Measurements from ENCODE around the gene GNAO1. TPM values are rescaled to one million over a fixed set of nuclear protein-coding genes. Genes with fewer than 3 reads are reported as not detected.

Gene GNAO1
- total and polyA plus RNA-seq, 9 of the 15 experiments (the other 6 are each of a cell fraction or from before 2014, with no cell fraction given): 0.07 to 0.42 (median 0.08) TPM; not detected in 5

DNA sequence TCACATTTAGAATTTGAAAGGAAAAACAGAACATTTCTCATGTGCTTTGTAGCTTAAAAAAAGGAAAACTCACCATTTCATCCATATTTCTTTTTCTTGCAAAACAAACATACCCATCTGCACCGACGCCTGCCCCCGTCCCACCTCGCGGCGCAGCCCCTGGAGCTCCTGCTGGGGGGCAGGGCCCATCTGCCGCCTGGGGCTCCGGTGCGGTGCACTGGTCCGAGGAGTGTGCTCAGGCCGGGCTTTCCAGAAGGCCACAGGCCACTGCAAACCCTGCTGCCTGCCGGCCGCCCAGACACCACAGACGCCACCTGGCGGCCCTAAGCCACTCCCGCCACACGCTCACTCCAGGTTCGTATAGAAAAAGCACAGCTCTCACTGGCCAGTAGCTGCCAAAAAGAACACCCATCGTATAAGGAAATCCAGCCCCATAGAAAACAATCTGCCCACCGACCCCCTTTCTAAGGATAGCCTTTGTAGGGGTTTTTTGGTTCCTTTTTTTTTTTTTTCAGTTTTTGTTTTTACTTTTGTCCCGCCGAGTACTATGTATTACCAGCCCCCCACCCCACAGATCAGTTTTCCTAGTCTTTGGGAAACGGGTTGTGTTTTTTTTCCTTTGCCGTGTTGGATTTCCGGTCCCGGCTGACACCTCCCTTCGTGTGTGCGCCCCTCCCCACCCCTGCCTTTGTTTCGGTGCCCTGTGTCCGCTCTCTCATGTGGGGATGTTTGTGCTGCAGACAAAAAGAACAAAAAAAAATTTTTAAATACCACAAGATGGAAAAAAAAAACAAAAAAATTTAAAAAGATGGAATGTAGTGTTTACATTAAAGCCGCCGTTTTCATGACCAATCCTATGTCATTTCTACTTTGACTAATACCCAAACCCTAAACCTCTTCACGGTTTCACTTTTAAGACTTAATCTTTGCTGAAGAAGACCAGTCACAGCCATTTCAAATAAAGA is 165.3 kb downstream of the GNAO1 start:
- POLR2A ChIA-PET: interaction anchor here (0.6 to 1.3 kb wide), 10 partner anchors 10 to 280 kb away, joined by 3 to 5 read pairs (median 3); partner anchors contain the start of gene NUDT21
- peaks cover 7% of the 10 kb centered on the region for H4K20me1 ChIP-seq (replicated peaks; ENCODE audit: control insufficient read depth, insufficient read depth, low read length)
- ATAC-seq (peak; percentile 98), DNase-seq (ENCODE audit: extremely low read depth in 1 of 4, low spot score in 3 of 4) (peak; percentile 80 to 88 (median 84)), FAIRE-seq (peak; percentile 77)
- H3K9ac ChIP-seq (ENCODE audit: insufficient read depth in 1 of 2, low read depth in 2 of 2, low read length in 2 of 2): peak overlapping the region in 1 of 2 experiments; percentile 47; a peak in 2 of 4 replicates
- H3K27me3 ChIP-seq (ENCODE audit: control insufficient read depth in 2 of 2, insufficient read depth in 2 of 2, low read length in 2 of 2): peaks cover 3 to 12% of the 10 kb centered on the region in 2 experiments; a peak in 3 of 5 replicates
- peak overlapping the region; percentile 45; the same call in 1 of the 2 replicates for H3K4me2 ChIP-seq (ENCODE audit: insufficient read depth, low read length)
- no TSS peak for BruUV-seq (replicated peaks)
- peaks cover 11 to 28% of the 10 kb centered on the region in 2 experiments for H3K4me1 ChIP-seq (replicated peaks in 1 of 2; ENCODE audit: control insufficient read depth in 2 of 2, insufficient read depth in 2 of 2, low read length in 2 of 2)
- H3K27ac ChIP-seq (ENCODE audit: extremely low read depth, low read depth, low read length): peak overlapping the region; percentile 47; the same call in 2 of the 3 replicates
- H3K9me3 ChIP-seq (replicated peaks; ENCODE audit: control insufficient read depth, insufficient read depth, low read depth, low read length): no peaks in the 10 kb centered on the region
- no peaks in the 10 kb centered on the region for H3K9me1 ChIP-seq (ENCODE audit: control insufficient read depth, insufficient read depth, low read length)
- H3K36me3 ChIP-seq (ENCODE audit: control insufficient read depth, insufficient read depth, low read length): peaks cover 3% of the 10 kb centered on the region; the same call in 2 of the 3 replicates
- no peak overlapping the region for H3K4me3 ChIP-seq
- in situ Hi-C loops (cut with MboI) (no loop called here), intact Hi-C loops (cut with micrococcal nuclease) (loop anchor here (1.0 to 10.0 kb wide), 3 partner anchors 24 to 158 kb away; partner anchors contain the start of gene AMFR)
- CTCF ChIA-PET (ENCODE audit: low intra/inter-chr PET ratio): interaction anchor here (0.6 to 1.9 kb wide), 4 partner anchors 24 to 896 kb away, joined by 3 to 20 read pairs (median 3); no protein-coding TSS in a partner anchor
- no peaks in the 10 kb centered on the region for H3K79me2 ChIP-seq (ENCODE audit: control insufficient read depth, insufficient read depth, low read length)
- peak overlapping the region; percentile 46 for H2AFZ ChIP-seq (ENCODE audit: low read depth, low read length)
- 6% methylated on average over 33 of the region's 33 CpGs for WGBS (ENCODE audit: insufficient coverage, low coverage, missing lambda C conversion rate)
- TF ChIP-seq MAZ (CRISPR knock-in tag; conservative IDR thresholded peaks at IDR 0.05 in 1 of 2, IDR thresholded peaks at IDR 0.05 in 1 of 2) (peak in 1 of 2 experiments; percentile 37; a peak in 2 of 4 replicates), SMAD4 (CRISPR knock-in tag; conservative IDR thresholded peaks at IDR 0.05) (peak; percentile 83), ZBTB17 (CRISPR knock-in tag; IDR thresholded peaks at IDR 0.05) (0 out of 2 replicates have a peak, but pooled peaks have one; percentile 27), ZNF699 (CRISPR knock-in tag; IDR thresholded peaks at IDR 0.05; ENCODE audit: insufficient replicate concordance) (no peak), SIN3B (IDR thresholded peaks at IDR 0.05; ENCODE audit: low read depth) (no peak), KLF10 (CRISPR knock-in tag; IDR thresholded peaks at IDR 0.05) (no peak), HCFC1 (IDR thresholded peaks at IDR 0.05; ENCODE audit: low read depth, low read length) (0 out of 2 replicates have a peak, but pooled peaks have one; percentile 23), ETS2 (tag; IDR thresholded peaks at IDR 0.05; ENCODE audit: borderline replicate concordance, poor library complexity, severe bottlenecking) (no peak), L3MBTL2 (IDR thresholded peaks at IDR 0.05) (peak; percentile 56; the same call in 1 of the 2 replicates), CBX2 (IDR thresholded peaks at IDR 0.05; ENCODE audit: insufficient read depth, low read length, poor library complexity, severe bottlenecking) (no peak)
- TF ChIP-seq, protein P1, sequence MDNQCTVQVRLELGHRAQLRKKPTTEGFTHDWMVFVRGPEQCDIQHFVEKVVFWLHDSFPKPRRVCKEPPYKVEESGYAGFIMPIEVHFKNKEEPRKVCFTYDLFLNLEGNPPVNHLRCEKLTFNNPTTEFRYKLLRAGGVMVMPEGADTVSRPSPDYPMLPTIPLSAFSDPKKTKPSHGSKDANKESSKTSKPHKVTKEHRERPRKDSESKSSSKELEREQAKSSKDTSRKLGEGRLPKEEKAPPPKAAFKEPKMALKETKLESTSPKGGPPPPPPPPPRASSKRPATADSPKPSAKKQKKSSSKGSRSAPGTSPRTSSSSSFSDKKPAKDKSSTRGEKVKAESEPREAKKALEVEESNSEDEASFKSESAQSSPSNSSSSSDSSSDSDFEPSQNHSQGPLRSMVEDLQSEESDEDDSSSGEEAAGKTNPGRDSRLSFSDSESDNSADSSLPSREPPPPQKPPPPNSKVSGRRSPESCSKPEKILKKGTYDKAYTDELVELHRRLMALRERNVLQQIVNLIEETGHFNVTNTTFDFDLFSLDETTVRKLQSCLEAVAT (IDR thresholded peaks at IDR 0.05): 0 out of 4 replicates have a peak, but pooled peaks of 1 of the 2 experiments have one; percentile 14
- TF ChIP-seq, protein P2, sequence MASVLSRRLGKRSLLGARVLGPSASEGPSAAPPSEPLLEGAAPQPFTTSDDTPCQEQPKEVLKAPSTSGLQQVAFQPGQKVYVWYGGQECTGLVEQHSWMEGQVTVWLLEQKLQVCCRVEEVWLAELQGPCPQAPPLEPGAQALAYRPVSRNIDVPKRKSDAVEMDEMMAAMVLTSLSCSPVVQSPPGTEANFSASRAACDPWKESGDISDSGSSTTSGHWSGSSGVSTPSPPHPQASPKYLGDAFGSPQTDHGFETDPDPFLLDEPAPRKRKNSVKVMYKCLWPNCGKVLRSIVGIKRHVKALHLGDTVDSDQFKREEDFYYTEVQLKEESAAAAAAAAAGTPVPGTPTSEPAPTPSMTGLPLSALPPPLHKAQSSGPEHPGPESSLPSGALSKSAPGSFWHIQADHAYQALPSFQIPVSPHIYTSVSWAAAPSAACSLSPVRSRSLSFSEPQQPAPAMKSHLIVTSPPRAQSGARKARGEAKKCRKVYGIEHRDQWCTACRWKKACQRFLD (CRISPR knock-in tag; IDR thresholded peaks at IDR 0.05): no peak
- TF ChIP-seq, protein P3, sequence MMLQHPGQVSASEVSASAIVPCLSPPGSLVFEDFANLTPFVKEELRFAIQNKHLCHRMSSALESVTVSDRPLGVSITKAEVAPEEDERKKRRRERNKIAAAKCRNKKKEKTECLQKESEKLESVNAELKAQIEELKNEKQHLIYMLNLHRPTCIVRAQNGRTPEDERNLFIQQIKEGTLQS (IDR thresholded peaks at IDR 0.05): no peak
- TF ChIP-seq, protein P3 (CRISPR knock-in tag; conservative IDR thresholded peaks at IDR 0.05): peak; percentile 54; the same call in 1 of the 2 replicates
